Activated CD8-positive, alpha-beta T cell treated with anti-CD3 and anti-CD28 coated beads for 36 hours (primary cell): ENCODE results near the gene ITGAD. TPM values are rescaled to one million over a fixed set of nuclear protein-coding genes. Genes with fewer than 3 reads are reported as not detected.
A peak's percentile ranks its signal among the peaks of the same experiment; 100 is the strongest.

Experiments
- ATAC-seq: fragments of 200-7000 bp; cut with Tn5 transposase; one replicate; pipeline ENCODE4 v1.10.0; 2021; ENCODE audit warnings: mild to moderate bottlenecking, moderate library complexity
- CTCF ChIA-PET: fragments of 350-600 bp; sonication (Branson Sonifier 250); formaldehyde crosslinking; loops from one replicate; lab custom pipeline; 2021; ENCODE audit warnings: antibody characterized with exemption; lab: Charles Lee
- POLR2A ChIA-PET: fragments of 350-600 bp; sonication (Branson Sonifier 250); formaldehyde crosslinking; loops from one replicate; lab custom pipeline; 2021; ENCODE audit warnings: antibody characterized with exemption; lab: Charles Lee
- DNase-seq: peaks from one replicate; pipeline ENCODE4 v3.0.0-alpha.2; 2020
- H3K27ac Mint-ChIP-seq: one replicate; pipeline ENCODE4 v1.8.0; 2021; ENCODE audit warnings: mild to moderate bottlenecking, mixed read lengths
- H3K27me3 Mint-ChIP-seq: one replicate; pipeline ENCODE4 v1.8.0; 2021; ENCODE audit warnings: mixed read lengths
- H3K36me3 Mint-ChIP-seq: one replicate; pipeline ENCODE4 v1.8.0; 2021; ENCODE audit warnings: low read depth, mixed read lengths
- H3K4me1 Mint-ChIP-seq: one replicate; pipeline ENCODE4 v1.8.0; 2021; ENCODE audit warnings: low read depth, mixed read lengths
- H3K4me3 Mint-ChIP-seq: one replicate; pipeline ENCODE4 v1.8.0; 2021; ENCODE audit warnings: mild to moderate bottlenecking, moderate library complexity, mixed read lengths
- H3K9me3 Mint-ChIP-seq: one replicate; pipeline ENCODE4 v1.8.0; 2021; ENCODE audit warnings: mixed read lengths
- CTCF ChIP-seq: fragments of 200-600 bp; IDR thresholded peaks from one replicate; pipeline ENCODE4 v1.8.0; 2022; ENCODE audit warnings: antibody characterized with exemption, mild to moderate bottlenecking
- intact Hi-C: fragments of 100-400 bp; cut with micrococcal nuclease; formaldehyde crosslinking; loops from one replicate; pipeline ENCODE4 v1.10.0; 2022
- total RNA-seq, 2 experiments: library from RNA; stranded (reverse); gene quantifications; one replicate each; pipeline ENCODE4 v1.2.3, GENCODE V29; 2021

The ITGAD gene
- total RNA-seq, 2 experiments from 2014 or later, result not detected

DNA sequence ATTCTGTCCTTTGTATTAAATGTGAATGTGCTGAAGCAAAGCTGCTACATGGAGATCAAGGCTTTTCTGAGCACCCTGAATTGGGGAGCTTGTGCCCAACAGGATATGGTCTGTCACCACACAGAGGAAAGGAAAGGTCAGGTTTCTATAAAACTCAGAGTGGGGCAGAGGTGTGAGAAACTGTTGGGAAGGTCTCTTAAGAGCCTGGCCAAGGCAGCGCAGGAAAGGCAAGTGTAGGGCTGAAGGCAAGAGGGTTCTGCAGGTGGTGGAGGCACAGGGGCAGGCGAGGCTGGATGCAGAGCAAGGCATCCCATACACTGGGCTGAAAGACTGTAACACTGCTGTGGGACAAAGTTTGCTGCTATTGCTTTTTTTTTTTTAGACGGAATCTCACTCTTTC is 26.9 kb downstream of the ITGAD start:
- intact Hi-C loops, result no loop called here
- DNase-seq (peak; percentile 67), ATAC-seq (peak; percentile 67)
- no peak for TF ChIP-seq CTCF
- ChIA-PET POLR2A (interaction anchor here (0.6 to 2.1 kb wide), 3 partner anchors 17 to 179 kb away, joined by 3 to 7 read pairs (median 4); no protein-coding TSS in a partner anchor), CTCF (interaction anchor here (1.0 to 1.3 kb wide), 2 partner anchors 11 to 38 kb away, joined by 4 read pairs; no protein-coding TSS in a partner anchor)
- peaks cover 14% of the 10 kb centered on the region for H3K27me3 Mint-ChIP-seq
- H3K9me3 Mint-ChIP-seq, result peaks cover 1% of the 10 kb centered on the region
- H3K4me3 Mint-ChIP-seq, result no peak overlapping the region
- peak overlapping the region; percentile 75 for H3K27ac Mint-ChIP-seq
- no peaks in the 10 kb centered on the region for H3K36me3 Mint-ChIP-seq
- H3K4me1 Mint-ChIP-seq, result peaks cover 42% of the 10 kb centered on the region

DNA sequence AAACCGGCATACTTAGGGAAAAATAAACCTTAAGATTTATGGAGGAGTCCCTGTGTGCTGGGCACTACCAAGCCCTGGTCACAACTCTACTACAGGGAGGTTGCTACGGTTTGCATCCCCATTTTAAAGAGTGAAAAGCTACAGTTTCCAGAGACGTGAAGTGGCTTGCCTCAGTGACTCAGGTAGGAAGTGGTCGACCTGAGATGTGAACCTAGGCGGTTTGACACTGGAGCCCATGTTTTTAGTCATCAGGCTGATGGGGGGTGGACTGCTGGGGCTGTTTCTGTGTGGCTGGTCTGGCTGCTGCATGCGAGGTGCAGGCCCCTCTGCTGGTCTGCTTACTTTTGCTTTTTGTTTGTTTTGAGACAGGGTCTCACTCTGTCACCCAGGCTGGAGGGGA is 28.5 kb downstream of the ITGAD start:
- Mint-ChIP-seq H3K36me3 (no peaks in the 10 kb centered on the region), H3K9me3 (peaks cover 1% of the 10 kb centered on the region), H3K4me1 (peaks cover 38% of the 10 kb centered on the region), H3K27me3 (peaks cover 19% of the 10 kb centered on the region), H3K4me3 (peak overlapping the region; percentile 33), H3K27ac (peak overlapping the region; percentile 68)
- DNase-seq, result peak; percentile 91
- intact Hi-C loops, result no loop called here
- ChIA-PET CTCF (interaction anchor here (1.4 to 1.6 kb wide), 3 partner anchors 22 to 219 kb away, joined by 3 to 7 read pairs (median 4); partner anchors contain the start of gene PYCARD), POLR2A (interaction anchor here (0.9 to 2.1 kb wide), 5 partner anchors 8 to 226 kb away, joined by 3 to 7 read pairs (median 3); no protein-coding TSS in a partner anchor)
- ATAC-seq, result peak; percentile 91
- no peak for TF ChIP-seq CTCF

- H3K27me3 Mint-ChIP-seq, result peaks cover 14% of the 10 kb centered on the region
- peaks cover 1% of the 10 kb centered on the region for H3K9me3 Mint-ChIP-seq
- peaks cover 40% of the 10 kb centered on the region for H3K4me1 Mint-ChIP-seq
- no peak overlapping the region for H3K4me3 Mint-ChIP-seq
- ChIA-PET POLR2A (no interaction called here), CTCF (interaction anchor here (1.5 kb wide), 1 partner anchor 221 kb away, joined by 3 read pairs; the partner anchor contains the start of gene PYCARD)
- no peak for TF ChIP-seq CTCF
- no peaks in the 10 kb centered on the region for H3K36me3 Mint-ChIP-seq
- intact Hi-C loops, result no loop called here
- ATAC-seq, result no peak
- no peak overlapping the region for H3K27ac Mint-ChIP-seq
- no peak for DNase-seq
These were observed 30.1 kb downstream of the ITGAD start for GRCh38 chr16:31423241-31423640.

GRCh38 chr16:31423801-31424200 is 30.7 kb downstream of the ITGAD start:
- peaks cover 14% of the 10 kb centered on the region for H3K27me3 Mint-ChIP-seq
- ATAC-seq (no peak), DNase-seq (no peak)
- no peak for TF ChIP-seq CTCF
- no peak overlapping the region for H3K27ac Mint-ChIP-seq
- H3K4me1 Mint-ChIP-seq, result peaks cover 40% of the 10 kb centered on the region
- intact Hi-C loops, result no loop called here
- ChIA-PET POLR2A (no interaction called here), CTCF (no interaction called here)
- peaks cover 1% of the 10 kb centered on the region for H3K9me3 Mint-ChIP-seq
- H3K4me3 Mint-ChIP-seq, result no peak overlapping the region
- H3K36me3 Mint-ChIP-seq, result no peaks in the 10 kb centered on the region
